Measurements from ENCODE around the gene IGLL1. TPM values are rescaled to one million over a fixed set of nuclear protein-coding genes. Genes with fewer than 3 reads are reported as not detected.
"Not testable (repeated sequence)": the region's sequence is repeated elsewhere in the genome, so short reads cannot be mapped to it uniquely, and the experiment has no call there.

The IGLL1 gene
- total RNA-seq (2014; rRNA removed; shearing (Covaris generic)) = not detected in 2 replicates
- polyA plus RNA-seq (2014; cell fraction: nucleus; rRNA removed) = not detected in 2 replicates

GRCh38 chr22:23579870-23580575, at the start of gene IGLL1:
IGLL1 (minus strand) TSS chr22:23580290; CDS start chr22:23580190, 100 bp downstream.
- no peak for DNase-seq (ENCODE audit: extremely low read depth, low read depth)

- DNase-seq (ENCODE audit: extremely low read depth, low read depth) = not testable (repeated sequence)
Measured at GRCh38 chr22:23628056-23628743, 48.1 kb upstream of the IGLL1 start.

- not testable (repeated sequence) for DNase-seq (ENCODE audit: extremely low read depth, low read depth)
Measured at GRCh38 chr22:23627401-23628055, 47.4 kb upstream of the IGLL1 start.

- no peak for DNase-seq (ENCODE audit: extremely low read depth, low read depth)
Measured at GRCh38 chr22:23626286-23626975, 46.3 kb upstream of the IGLL1 start.

- DNase-seq (ENCODE audit: extremely low read depth, low read depth) = no peak
Measured at GRCh38 chr22:23622634-23623033, 42.5 kb upstream of the IGLL1 start.

DNA sequence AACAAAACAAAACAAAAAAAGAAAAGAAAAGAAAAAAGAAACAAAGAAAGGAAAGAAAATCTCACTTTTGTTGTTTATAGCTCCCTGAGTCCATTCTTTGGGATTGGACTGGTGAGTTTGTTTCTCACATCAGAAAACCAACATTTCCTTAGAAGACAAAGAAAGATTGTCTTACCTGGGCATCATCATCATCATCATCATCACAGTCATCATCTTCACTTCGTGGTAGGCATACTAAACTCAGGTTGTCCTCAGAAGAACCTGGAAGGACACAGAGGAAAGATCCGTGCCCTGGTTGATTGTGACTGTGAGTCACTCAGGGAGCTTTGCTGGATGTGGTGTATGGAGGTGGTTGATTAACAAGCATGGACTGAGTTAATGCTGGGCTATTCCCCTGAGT, 41.8 kb upstream of the IGLL1 start:
- not testable (repeated sequence) for DNase-seq (ENCODE audit: extremely low read depth, low read depth)

- DNase-seq (ENCODE audit: extremely low read depth, low read depth) = no peak
Measured at GRCh38 chr22:23621082-23621780, 41.1 kb upstream of the IGLL1 start.

DNA sequence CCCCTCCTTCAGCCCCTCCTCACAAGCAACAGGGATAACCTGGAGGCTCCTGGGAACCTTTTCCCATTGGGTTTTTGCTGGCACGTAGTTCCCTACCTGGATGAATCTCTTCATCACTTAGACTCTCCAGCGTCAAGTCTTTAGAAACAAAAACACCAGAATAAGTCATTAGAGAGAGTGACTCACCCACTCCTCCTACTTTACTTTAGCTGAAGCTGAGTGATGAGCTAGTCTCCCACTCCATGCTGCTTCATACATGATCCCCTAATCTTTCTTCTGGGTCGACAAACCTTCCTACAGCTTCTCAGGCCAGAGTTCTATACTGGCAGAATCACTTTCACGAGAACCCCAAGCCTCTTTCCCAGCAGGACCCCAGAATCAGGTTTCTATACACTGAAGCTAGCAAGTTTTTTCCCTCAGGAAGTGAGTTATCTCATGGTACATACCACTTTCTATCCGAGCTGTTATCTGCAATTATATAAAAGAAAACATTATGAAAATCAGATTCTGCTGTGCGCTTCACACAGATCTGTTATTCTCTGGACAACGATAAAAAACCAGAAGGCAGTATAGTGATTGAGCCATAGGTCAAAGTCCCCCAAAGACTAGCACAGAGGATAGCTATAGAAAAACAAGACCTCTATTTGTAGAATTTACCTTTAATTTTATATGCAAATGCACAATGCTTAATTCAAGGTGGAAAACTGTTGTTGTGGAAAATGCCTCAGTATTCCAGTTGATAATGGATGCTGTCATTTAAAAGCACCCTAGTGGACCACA, 33.3 kb upstream of the IGLL1 start:
- no peak for DNase-seq (ENCODE audit: extremely low read depth, low read depth)

GRCh38 chr22:23609983-23610781, 30.1 kb upstream of the IGLL1 start:
- no peak for DNase-seq (ENCODE audit: extremely low read depth, low read depth)

- no peak for DNase-seq (ENCODE audit: extremely low read depth, low read depth)
Measured at GRCh38 chr22:23608583-23608982, 28.5 kb upstream of the IGLL1 start.

DNA sequence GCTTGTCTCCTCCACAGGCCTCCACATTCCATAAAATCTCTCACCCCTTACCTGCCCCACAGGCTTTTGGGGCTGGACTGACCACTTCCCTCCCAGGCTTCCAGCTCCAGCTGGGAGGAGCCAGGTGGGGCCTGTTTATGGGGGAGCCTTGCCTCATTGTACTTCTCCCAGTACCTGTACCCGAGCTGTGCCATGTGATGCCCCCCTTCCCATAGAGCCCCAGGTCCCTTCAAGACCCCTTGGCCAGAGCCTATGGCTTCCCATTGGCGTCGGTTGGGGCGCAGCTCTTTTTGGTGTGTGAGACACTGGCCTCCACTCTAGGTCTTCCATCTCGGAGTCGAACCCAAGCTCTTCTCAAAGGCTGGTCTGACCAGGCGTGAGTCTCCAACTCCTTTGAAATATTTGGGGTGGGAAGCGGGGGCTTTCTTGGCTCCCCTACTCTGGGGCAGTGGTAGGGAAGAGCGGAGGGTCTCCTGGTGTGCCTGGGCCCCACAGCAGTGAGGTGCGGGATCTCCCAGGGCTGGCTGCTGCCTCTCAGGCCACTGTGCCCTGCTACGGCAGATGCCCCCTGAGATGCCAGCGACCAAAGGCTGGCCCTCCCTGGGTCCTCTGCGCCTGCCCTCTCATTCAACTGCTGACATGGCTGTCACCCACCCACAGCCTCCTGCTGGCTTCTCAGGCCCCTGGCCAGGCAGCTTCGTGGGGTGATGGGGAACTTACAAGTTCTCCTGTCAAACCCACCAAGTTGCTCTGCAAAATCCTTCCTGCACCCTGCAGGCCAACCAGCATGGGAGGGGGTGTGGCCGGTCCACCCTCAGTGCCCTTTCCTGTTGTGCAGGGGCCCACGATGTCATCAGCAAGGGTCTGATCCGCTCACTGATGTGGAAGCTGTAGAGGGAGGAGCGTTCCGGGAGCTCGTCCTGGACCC, 26.4 kb upstream of the IGLL1 start:
- DNase-seq (ENCODE audit: extremely low read depth, low read depth) = no peak

- no peak for DNase-seq (ENCODE audit: extremely low read depth, low read depth)
Measured at GRCh38 chr22:23604939-23605712, 25.0 kb upstream of the IGLL1 start.

- DNase-seq (ENCODE audit: extremely low read depth, low read depth) = no peak
Measured at GRCh38 chr22:23603266-23603665, 23.2 kb upstream of the IGLL1 start.

DNA sequence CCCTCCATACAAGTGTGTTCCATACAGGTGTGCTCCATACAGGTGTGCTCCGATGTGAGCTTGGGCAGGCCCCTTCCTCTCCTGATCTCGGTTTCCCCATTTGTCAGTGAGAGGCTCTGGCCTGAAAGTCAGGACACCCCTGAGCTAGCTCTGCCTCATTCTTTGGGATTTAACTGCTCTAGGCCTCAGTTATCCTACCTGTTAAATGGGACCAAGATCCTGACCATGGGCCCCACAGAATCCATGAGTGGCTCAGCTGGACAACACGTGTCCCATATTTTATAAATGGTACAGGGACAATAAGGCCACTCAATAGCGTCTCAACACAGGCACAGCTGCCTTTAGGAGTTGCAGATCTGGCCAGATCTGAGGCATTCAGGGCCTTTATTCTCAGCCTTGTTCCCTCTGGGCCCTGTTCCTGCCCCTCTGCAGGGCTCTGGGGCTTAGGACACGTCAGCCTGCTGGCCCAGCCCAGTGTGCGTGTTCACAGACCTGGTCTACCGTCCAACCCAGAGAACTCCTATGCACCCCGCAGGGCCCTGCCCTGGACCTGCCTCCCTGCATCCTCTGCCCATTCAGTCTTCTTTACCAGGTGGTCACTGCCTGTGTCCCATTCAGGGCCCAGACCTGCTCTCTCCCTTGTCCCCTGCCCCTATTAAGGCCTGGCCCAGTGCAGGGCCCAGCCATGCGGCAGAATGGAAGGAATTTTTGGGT, 18.9 kb upstream of the IGLL1 start:
- no peak for DNase-seq (ENCODE audit: extremely low read depth, low read depth)

DNA sequence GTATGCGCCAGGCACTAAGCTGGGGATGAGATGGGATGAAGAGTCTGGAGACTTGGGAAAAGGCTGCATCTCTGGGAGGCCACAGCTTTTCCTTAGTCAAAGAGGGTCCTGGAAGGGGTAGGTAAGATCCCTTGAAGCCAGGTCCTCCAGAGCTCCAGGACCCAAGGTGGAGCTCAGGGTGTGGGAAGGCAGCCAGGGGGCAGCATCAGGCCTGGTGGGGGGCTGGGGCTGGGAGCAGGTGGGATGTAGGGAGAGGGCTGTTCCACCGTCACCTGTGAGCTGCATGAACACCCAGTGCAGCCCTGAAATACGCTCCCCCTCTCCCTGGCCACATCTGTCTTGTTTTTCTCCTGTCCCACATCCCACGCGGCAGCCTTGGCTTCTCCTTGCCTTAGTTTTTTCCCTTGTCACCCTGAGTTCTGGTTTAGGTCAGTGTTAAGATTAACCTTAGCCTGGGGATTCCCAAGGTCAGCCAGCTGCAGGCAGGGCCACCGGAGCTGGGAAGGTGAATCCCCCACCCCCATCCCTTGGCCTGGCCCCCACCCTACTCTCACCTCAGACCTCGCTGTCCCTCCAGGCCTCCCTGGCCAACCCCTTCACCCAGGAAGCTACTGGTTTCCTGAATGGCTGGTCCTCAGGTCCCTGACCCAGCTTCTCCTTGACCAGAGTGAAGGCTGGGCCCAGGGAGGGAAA, 17.6 kb upstream of the IGLL1 start:
- not testable (repeated sequence) for DNase-seq (ENCODE audit: extremely low read depth, low read depth)

- not testable (repeated sequence) for DNase-seq (ENCODE audit: extremely low read depth, low read depth)
Measured at GRCh38 chr22:23595904-23596303, 15.8 kb upstream of the IGLL1 start.

Data from NCI-H460 (cell line).